HG02623 (cell line): ENCODE measurements around the gene GOLGA2.

Experiments
- ATAC-seq: cut with Tn5 transposase; IDR thresholded peaks from one replicate; pipeline ENCODE4 v1.9.1; 2021; ENCODE audit warnings: moderate library complexity; ENCODE audit not compliant: unreplicated experiment

The GOLGA2 gene

GRCh38 chr9:128216781-128217553, 58.8 kb downstream of the GOLGA2 start:
- ATAC-seq = no peak

DNA sequence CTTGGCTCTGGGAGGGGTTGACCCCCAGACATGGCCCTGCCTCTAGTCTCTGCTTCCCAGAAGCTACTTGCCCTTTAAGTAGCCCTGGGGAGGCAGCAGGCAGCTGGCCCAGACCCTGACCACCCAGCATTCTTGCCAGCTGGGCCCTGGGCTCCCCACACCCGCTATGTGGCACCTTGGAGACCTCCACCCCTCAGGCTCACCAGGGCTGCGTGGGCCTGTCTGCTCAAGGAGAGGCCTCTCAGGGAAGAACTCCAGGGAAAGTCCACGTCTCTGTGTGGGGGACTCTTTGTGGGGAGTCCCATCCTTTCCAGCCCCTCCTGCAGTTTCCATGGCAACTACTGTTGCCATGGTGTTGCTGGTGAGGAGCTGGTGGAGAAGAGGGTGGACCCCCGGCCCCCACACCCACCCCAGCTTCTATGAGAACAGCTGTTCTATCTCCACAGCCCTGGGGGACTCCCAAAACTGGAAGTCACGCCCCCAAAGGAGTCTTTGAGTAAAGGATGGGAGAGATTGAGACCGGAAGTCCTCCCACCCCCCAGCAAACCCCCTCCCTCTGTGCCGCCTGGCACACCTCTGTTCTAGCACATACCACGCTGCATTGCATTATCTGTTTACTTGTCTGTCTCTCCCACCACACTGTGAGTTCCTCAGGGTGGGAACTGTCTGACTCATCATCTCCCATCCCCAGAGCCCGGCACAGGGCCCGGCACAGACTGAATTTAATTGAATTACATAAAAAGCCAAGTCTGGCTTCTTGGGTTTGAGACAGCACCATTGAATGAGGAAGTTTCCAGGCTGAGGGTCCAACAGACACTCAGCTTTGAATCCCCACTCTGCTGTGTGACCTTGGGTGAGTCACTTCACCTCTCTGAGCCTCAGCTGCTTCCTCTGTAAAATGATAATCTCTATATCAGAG, 60.1 kb downstream of the GOLGA2 start:
- no peak for ATAC-seq

GRCh38 chr9:128214571-128215490, 61.0 kb downstream of the GOLGA2 start:
- no peak for ATAC-seq

GRCh38 chr9:128213746-128214497, 61.9 kb downstream of the GOLGA2 start:
- ATAC-seq = no peak

DNA sequence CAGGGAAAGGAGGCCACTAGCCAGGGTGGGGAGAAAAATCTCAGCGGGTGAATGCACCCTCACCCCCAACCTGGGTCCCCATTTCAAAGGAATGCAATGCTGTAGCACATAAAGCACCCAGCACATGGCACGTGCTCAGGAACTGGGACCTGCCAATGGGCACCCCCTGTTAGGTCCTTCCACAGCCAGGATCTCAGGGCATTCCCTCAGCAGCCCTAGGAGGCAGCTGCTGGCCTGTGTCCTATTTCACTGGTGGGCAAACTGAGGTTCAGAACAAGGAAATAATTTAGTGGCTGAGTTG, 63.9 kb downstream of the GOLGA2 start:
- ATAC-seq = no peak

DNA sequence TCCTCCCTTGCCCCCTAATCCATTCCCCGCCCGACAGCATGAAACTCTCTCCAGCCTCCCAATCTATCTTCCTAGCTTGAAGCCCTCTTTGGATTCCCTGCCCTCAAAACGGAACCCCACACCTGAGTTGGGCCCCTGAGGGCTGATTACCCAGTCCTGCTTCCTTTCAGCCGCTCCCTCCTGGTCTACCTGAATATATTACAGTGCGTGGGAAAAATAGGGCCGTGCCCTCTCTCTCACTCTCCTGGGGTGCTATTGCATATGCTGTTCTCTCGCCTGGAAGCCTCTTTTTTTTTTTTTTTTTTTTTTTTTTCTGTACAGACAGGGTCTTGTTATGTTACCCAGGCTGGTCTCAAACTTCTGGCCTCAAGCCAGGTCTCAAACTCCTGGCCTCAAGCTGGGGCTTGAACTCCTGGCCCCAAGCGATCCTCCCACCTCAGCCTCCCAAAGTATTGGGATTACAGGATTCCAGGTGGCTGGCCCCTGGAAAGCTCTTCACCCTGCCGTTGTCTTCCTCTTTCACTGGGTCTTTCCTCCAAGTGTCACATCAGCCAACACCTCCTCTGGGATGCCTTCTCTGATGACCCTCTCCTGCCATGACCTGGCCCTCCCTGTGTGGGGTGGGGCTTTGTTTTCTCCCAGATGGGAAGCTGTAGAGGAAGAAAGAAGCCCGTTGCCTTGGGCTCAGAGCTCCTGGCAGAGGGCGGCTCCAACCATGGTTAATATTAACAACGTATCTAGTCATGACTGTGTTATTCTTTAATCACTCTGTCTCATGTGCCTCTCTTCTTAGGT, 64.4 kb downstream of the GOLGA2 start:
- ATAC-seq = no peak

- ATAC-seq = no peak
Measured at GRCh38 chr9:128208946-128209669, 66.7 kb downstream of the GOLGA2 start.

DNA sequence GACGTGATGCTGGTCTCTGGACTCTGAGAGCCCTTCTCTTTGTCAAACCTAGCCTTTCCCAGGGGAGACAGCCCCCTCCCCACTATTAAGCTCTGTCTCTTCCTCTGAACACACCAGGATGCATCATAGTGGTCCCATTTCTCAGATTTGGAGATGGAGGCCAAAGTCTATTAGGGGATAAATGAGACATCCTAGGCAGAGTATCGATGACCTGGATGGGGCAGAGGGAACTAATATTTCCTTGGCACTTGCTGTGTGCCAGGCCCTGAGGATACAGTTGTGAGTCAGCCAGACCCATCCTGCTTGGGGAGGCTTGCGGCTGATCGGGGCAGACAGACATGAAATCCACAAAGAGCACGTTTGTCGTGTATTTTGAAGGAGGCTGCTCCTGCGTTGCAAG, 67.4 kb downstream of the GOLGA2 start:
- ATAC-seq = no peak

DNA sequence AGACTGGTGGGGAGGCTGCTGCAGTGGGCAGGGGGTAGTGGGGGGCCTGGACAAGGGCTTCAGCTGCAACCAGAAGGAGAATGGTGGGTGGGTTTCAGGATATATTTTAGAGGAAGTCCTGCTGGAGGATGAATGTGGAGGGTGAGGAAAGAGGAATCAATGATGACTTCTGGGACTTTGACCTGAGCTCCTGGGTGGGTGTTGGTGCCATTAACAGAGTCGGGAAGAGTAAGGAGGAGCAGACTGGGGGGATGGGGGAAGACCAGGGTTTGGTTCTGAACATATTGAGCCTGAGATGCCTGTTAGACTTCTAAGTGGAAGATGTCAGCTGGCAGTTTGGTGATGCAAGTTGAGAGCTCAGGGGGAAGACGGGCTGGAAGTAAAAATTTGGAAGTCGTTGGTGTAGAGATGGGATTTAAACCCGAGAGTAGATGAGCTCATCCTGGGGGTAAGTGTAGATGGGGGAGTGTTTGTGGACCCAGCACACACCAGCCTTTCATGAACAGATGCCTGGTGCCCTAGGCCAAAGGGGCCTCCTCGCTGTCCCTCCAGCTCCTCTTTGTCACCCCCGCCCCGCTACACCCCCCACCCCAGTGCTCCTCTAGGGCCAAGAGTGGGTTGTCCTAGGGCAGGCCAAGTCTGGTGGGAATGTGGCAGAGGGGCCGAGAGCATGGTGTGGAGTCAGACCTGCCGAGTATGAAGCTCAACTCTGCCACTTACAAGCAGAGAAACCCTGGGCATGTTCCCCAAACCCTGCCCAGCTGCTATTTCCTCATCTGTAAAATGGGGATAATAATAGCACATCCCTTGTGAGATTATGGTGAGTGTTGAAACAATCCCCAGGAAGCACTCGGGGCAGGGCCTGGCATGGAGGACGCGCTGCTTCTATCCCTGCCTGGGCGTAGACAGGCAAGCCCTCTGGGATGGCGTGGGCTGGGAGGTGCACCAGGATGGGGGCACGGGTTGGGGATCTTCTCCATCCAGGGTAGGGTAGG, 68.6 kb downstream of the GOLGA2 start:
- ATAC-seq = no peak

DNA sequence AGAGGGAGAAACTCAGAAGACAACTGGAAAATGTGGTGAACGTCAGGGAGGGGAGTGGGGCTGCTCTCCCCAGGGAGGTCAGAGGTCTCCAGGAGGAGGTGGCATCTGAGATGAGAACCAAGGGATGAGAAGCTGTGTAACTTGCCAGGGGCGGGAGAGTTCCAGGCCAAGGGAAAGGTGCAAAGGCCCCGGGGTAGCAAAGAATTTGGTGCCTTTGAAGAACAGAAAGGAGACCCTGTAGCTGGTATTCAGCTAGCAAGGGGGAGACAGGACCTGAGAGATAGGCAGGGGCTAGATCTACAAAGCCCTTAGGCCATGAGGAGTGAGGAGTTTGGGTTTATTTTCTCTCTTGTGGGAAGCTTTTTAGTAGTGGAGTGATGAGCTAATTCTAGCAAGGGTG, 69.3 kb downstream of the GOLGA2 start:
- ATAC-seq = no peak
